ENCODE data around the gene ANKRD9.

DNA sequence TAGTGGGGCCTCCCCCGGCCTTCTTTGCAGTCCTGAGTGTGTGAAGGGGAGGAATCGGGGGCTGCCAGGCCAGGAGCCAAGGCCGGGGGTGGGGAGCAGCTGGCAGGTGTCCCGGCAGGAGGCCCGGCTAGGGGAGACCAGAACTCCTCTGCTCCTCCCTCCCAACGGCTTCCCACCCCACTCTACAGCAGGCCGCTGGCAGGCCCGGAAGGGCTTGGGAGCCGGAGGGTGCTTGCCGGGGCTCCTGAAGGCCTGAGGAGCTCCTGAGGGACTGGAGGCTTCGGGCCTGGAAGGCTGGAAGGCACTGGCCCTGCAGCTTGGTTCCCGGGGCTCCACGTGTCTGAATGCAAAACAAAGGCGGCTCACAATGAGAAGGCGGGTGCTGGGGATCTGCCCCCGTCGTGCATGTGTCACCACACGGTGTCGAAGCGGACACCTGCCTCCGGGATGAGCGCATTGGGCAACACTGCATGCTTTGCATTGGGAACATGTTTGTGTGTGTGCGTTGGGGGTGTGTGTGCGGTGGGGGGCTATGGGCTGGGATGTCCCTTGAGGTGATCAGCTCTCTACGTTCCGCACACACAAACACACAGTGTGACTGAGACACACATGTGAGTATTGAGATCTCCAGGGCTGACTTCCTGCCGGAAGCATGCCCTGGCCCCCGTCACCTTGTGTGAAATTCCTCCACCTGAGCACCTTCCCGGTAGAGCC lies 30.9 kb upstream of the ANKRD9 start:
- TF ChIP-seq GATA2 (IDR thresholded peaks at IDR 0.05; ENCODE audit: low read depth, low read length): no peak
- TF ChIP-seq GATA3 (IDR thresholded peaks at IDR 0.05; ENCODE audit: low read depth, low read length): no peak
